Spleen (tissue), 11 donors: ENCODE measurements around the gene JDP2. TPM values are rescaled to one million over a fixed set of nuclear protein-coding genes. Genes with fewer than 3 reads are reported as not detected.
"Not testable (repeated sequence)": the region's sequence is repeated elsewhere in the genome, so short reads cannot be mapped to it uniquely, and the experiment has no call there.

Experiments
- DNase-seq: peaks from one replicate; pipeline ENCODE4 v3.0.0-alpha.2; 2020
- H3K27ac ChIP-seq, 8 donors: fragments of 200-600 bp; sonication (generic) in 7 of 8; 1 replicate in 4 of 8; 2 replicates in 4 of 8; pipeline versions ENCODE4 v1.5.0 to v1.8.0; 2016 to 2021; ENCODE audit warnings: inconsistent platforms in 4 of 8, mild to moderate bottlenecking in 4 of 8, moderate library complexity in 1 of 8
- H3K27me3 ChIP-seq, 7 donors: fragments of 200-600 bp; sonication (generic) in 6 of 7; replicated peaks in 1 of 7; 1 replicate in 4 of 7; 2 replicates in 3 of 7; pipeline versions ENCODE4 v1.5.0 to v1.8.0; 2016 to 2021; ENCODE audit warnings: inconsistent platforms in 3 of 7, mild to moderate bottlenecking in 1 of 7
- H3K36me3 ChIP-seq, 6 donors: fragments of 200-600 bp; sonication (generic) in 5 of 6; 1 replicate in 4 of 6; 2 replicates in 2 of 6; pipeline versions ENCODE4 v1.5.0 to v1.8.0; 2016 to 2021; ENCODE audit warnings: inconsistent platforms in 2 of 6
- H3K4me1 ChIP-seq, 6 donors: fragments of 200-600 bp; sonication (generic) in 5 of 6; 1 replicate in 3 of 6; 2 replicates in 3 of 6; pipeline versions ENCODE4 v1.5.0 to v1.8.0; 2016 to 2021; ENCODE audit warnings: inconsistent platforms in 3 of 6
- H3K4me3 ChIP-seq, 8 donors: fragments of 200-600 bp; sonication (generic) in 7 of 8; 1 replicate in 4 of 8; 2 replicates in 4 of 8; pipeline versions ENCODE4 v1.5.0 to v1.8.0; 2016 to 2021; ENCODE audit warnings: inconsistent platforms in 4 of 8, mild to moderate bottlenecking in 4 of 8, moderate library complexity in 2 of 8
- H3K9me3 ChIP-seq, 8 donors: fragments of 200-600 bp; sonication (generic) in 7 of 8; 1 replicate in 4 of 8; 2 replicates in 4 of 8; pipeline versions ENCODE4 v1.5.0 to v1.8.0; 2016 to 2021; ENCODE audit warnings: inconsistent platforms in 4 of 8
- CTCF ChIP-seq, 11 experiments: fragments of 200-600 bp in 7 of 11; fragments of 450-650 bp in 4 of 11; sonication (generic) in 4 of 11; IDR thresholded peaks in 8 of 11; conservative IDR thresholded peaks in 3 of 11; 1 replicate in 7 of 11; 2 replicates in 4 of 11; pipeline versions ENCODE4 v1.4.0 to v1.8.0; 2016 to 2021; ENCODE audit warnings: antibody characterized with exemption in 11 of 11, inconsistent platforms in 4 of 11, mild to moderate bottlenecking in 1 of 11
- POLR2A ChIP-seq, 3 donors: fragments of 450-650 bp; IDR thresholded peaks; one replicate each; pipeline ENCODE4 v1.5.1; 2017; ENCODE audit warnings: antibody characterized with exemption in 3 of 3, mild to moderate bottlenecking in 1 of 3
- POLR2AphosphoS5 ChIP-seq, 3 donors: sonication (generic); formaldehyde crosslinking; IDR thresholded peaks; one replicate each; pipeline ENCODE4 v1.5.1; 2017; ENCODE audit warnings: antibody characterized with exemption in 3 of 3
- WGBS, 5 donors: extraction: QIAGEN DNeasy Blood & Tissue Kit in 3 of 5; methylation state at CpG; one replicate each; pipeline versions ENCODE4 v1.1.5 to v1.1.7; 2013 to 2018; 5-methylcytosine and 5-hydroxymethylcytosine counted together
- intact Hi-C: fragments of 100-400 bp; cut with DNase I; formaldehyde crosslinking; loops from one replicate; pipeline ENCODE4 v1.15.0; 2023; ENCODE audit warnings: low total_unique reads
- polyA plus RNA-seq, 3 donors: library from polyadenylated mRNA; stranded (reverse); fragments of 200-250 nt; gene quantifications; one replicate each; pipeline ENCODE4 v1.2.1, GENCODE V29; 2013
- total RNA-seq, 7 donors: library from RNA; depleted of rRNA in 3 of 7; stranded (reverse); fragments of >200 nt in 3 of 7; fragmentation: NEBNext Ultra II Directional in 4 of 7; extraction: Animal tissue kit (Norgen Biotek cat#: 25700) in 4 of 7; gene quantifications; one replicate each; pipeline versions ENCODE4 v1.1.0 to v1.2.1, GENCODE V29; 2016 to 2021
- donor health status: healthy with polysubstance abuse.
- donor health status: DM: no; HTN: no; CAD: no; lungs with moderate emphysema.
- donor health status: DM: no; HTN: no; CAD: no.
- donor health status: Bipolar disorder and iron deficiency.
- donor health status: healthy.
- donor health status: DM: no; HTN: no; CAD: no.
- donor health status: DM: yes; HTN: yes; CAD: no.

JDP2 gene
- total and polyA plus RNA-seq, 10 donors: 18.2 to 144 (median 91.8) TPM

GRCh38 chr14:75380656-75381055 lies 47.2 kb upstream of the JDP2 start:
- Histone ChIP-seq H3K27ac (peak overlapping the region in 2 of 8 donors; percentile 19 to 44), H3K27me3 (no peaks in the 10 kb centered on the region), H3K4me3 (no peak overlapping the region), H3K9me3 (peaks cover 0 to 5% (median 0%) of the 10 kb centered on the region in 8 donors), H3K4me1 (peaks cover 0 to 24% (median 8%) of the 10 kb centered on the region in 6 donors), H3K36me3 (no peaks in the 10 kb centered on the region)
- DNase-seq: no peak
- intact Hi-C loops: no loop called here
- TF ChIP-seq POLR2AphosphoS5 (IDR thresholded peaks at IDR 0.05): no peak
- no peak for TF ChIP-seq CTCF (IDR thresholded peaks at IDR 0.05 in 8 of 11, conservative IDR thresholded peaks at IDR 0.05 in 3 of 11)
- TF ChIP-seq POLR2A (IDR thresholded peaks at IDR 0.05): no peak
- 39 to 80% (median 65%) methylated on average over 2 of the region's 2 CpGs for WGBS, 5 donors

- Histone ChIP-seq H3K27me3 (peaks cover 0 to 5% (median 0%) of the 10 kb centered on the region in 7 donors), H3K4me1 (peaks cover 0 to 24% (median 8%) of the 10 kb centered on the region in 6 donors), H3K36me3 (no peaks in the 10 kb centered on the region), H3K27ac (no peak overlapping the region), H3K9me3 (peaks cover 0 to 5% (median 0%) of the 10 kb centered on the region in 8 donors), H3K4me3 (no peak overlapping the region)
- TF ChIP-seq POLR2A (IDR thresholded peaks at IDR 0.05) (no peak), POLR2AphosphoS5 (IDR thresholded peaks at IDR 0.05) (no peak)
- DNase-seq: no peak
- intact Hi-C loops: no loop called here
Observed at GRCh38 chr14:75381642-75382041, 46.2 kb upstream of the JDP2 start.

GRCh38 chr14:75383219-75383618 lies 44.6 kb upstream of the JDP2 start:
- 82 to 93% (median 88%) methylated on average over 9 of the region's 9 CpGs for WGBS, 5 donors

GRCh38 chr14:75383721-75384120 lies 44.1 kb upstream of the JDP2 start:
- intact Hi-C loops: no loop called here
- no peak overlapping the region for H3K4me3 ChIP-seq
- DNase-seq: no peak
- H3K9me3 ChIP-seq: peaks cover 0 to 5% (median 0%) of the 10 kb centered on the region in 8 donors
- no peaks in the 10 kb centered on the region for H3K36me3 ChIP-seq
- TF ChIP-seq POLR2A (IDR thresholded peaks at IDR 0.05) (no peak), CTCF (IDR thresholded peaks at IDR 0.05 in 8 of 11, conservative IDR thresholded peaks at IDR 0.05 in 3 of 11) (no peak), POLR2AphosphoS5 (IDR thresholded peaks at IDR 0.05) (no peak)
- H3K27ac ChIP-seq: peak overlapping the region in 4 of 8 donors; percentile 35 to 58 (median 48)
- 20 to 61% (median 31%) methylated on average over 1 of the region's 1 CpG for WGBS, 5 donors
- peaks cover 0 to 24% (median 8%) of the 10 kb centered on the region in 6 donors for H3K4me1 ChIP-seq
- peaks cover 0 to 5% (median 0%) of the 10 kb centered on the region in 7 donors for H3K27me3 ChIP-seq

More at GRCh38 chr14:75383219-75383618, 44.6 kb upstream of the JDP2 start:
- intact Hi-C loops, H3K36me3 ChIP-seq, DNase-seq, H3K4me3 ChIP-seq, H3K27me3 ChIP-seq, H3K9me3 ChIP-seq: not testable (repeated sequence)
- Histone ChIP-seq H3K4me1 (peaks cover 0 to 24% (median 8%) of the 10 kb centered on the region in 6 donors), H3K27ac (peak overlapping the region in 4 of 8 donors; percentile 35 to 58 (median 48))

- no peak overlapping the region for H3K4me3 ChIP-seq
- no peak for DNase-seq
- H3K27me3 ChIP-seq: peaks cover 0 to 5% (median 0%) of the 10 kb centered on the region in 7 donors
- H3K36me3 ChIP-seq: no peaks in the 10 kb centered on the region
- no peak overlapping the region for H3K27ac ChIP-seq
- TF ChIP-seq CTCF (IDR thresholded peaks at IDR 0.05 in 8 of 11, conservative IDR thresholded peaks at IDR 0.05 in 3 of 11): no peak
- no peak for TF ChIP-seq POLR2AphosphoS5 (IDR thresholded peaks at IDR 0.05)
- TF ChIP-seq POLR2A (IDR thresholded peaks at IDR 0.05): no peak
- peaks cover 0 to 3% (median 0%) of the 10 kb centered on the region in 8 donors for H3K9me3 ChIP-seq
- intact Hi-C loops: no loop called here
- 92 to 97% (median 93%) methylated on average over 3 of the region's 3 CpGs for WGBS, 5 donors
- H3K4me1 ChIP-seq: no peaks in the 10 kb centered on the region
Observed at GRCh38 chr14:75389679-75390078, 38.1 kb upstream of the JDP2 start.
